H1 (cell line): ENCODE results near the gene ZNF746. TPM values are rescaled to one million over a fixed set of nuclear protein-coding genes. Genes with fewer than 3 reads are reported as not detected.

ENCODE experiments used
- ATF2 ChIP-seq: IDR thresholded peaks from 2 replicates; pipeline ENCODE4 v1.6.1; 2012; ENCODE audit warnings: low read length, inconsistent platforms
- BCL11A ChIP-seq, 2 experiments: IDR thresholded peaks; one replicate each; pipeline ENCODE4 v1.6.1; 2011; ENCODE audit warnings: low read depth in 2 of 2, low read length in 2 of 2, mild to moderate bottlenecking in 2 of 2
- SAP30 ChIP-seq: fragments of 300-600 bp; sonication (generic); IDR thresholded peaks from 2 replicates; pipeline ENCODE4 v1.7.1; 2012; ENCODE audit warnings: low read length, moderate library complexity, mild to moderate bottlenecking, inconsistent platforms; ENCODE audit not compliant: insufficient read depth, insufficient replicate concordance
- SP4 ChIP-seq: IDR thresholded peaks from 2 replicates; pipeline ENCODE4 v1.6.1; 2012; ENCODE audit warnings: low read length, inconsistent platforms
- polyA plus RNA-seq, 7 experiments: library from polyadenylated mRNA; depleted of rRNA in 3 of 7; stranded (reverse) in 5 of 7; unstranded in 2 of 7; fragments of >200 nt in 5 of 7; fragments of 200-250 nt in 2 of 7; gene quantifications; 1 replicate in 5 of 7; 2 replicates in 1 of 7; 4 replicates in 1 of 7; pipeline versions ENCODE4 v1.2.1 to v1.2.3, GENCODE V29; 2011 to 2013; ENCODE audit warnings: missing spikeins in 2 of 7, mixed read lengths in 2 of 7
- total RNA-seq: library from RNA; stranded (reverse); fragmentation: NEBNext Ultra II Directional; extraction: Animal tissue kit (Norgen Biotek cat#: 25700); gene quantifications from 2 replicates; pipeline ENCODE4 v1.2.1, GENCODE V29; 2021
- TF ChIP-seq, protein P1 (sequence below): fragments of 300-600 bp; sonication (generic); IDR thresholded peaks from 2 replicates; pipeline ENCODE4 v1.7.1; 2012; ENCODE audit warnings: low read length, moderate library complexity, mild to moderate bottlenecking, inconsistent platforms; ENCODE audit not compliant: insufficient replicate concordance

Gene ZNF746
- total and polyA plus RNA-seq, 2 of the 8 experiments (the other 6 are each of a cell fraction or from before 2014, with no cell fraction given): 7.5 to 15.6 TPM

DNA sequence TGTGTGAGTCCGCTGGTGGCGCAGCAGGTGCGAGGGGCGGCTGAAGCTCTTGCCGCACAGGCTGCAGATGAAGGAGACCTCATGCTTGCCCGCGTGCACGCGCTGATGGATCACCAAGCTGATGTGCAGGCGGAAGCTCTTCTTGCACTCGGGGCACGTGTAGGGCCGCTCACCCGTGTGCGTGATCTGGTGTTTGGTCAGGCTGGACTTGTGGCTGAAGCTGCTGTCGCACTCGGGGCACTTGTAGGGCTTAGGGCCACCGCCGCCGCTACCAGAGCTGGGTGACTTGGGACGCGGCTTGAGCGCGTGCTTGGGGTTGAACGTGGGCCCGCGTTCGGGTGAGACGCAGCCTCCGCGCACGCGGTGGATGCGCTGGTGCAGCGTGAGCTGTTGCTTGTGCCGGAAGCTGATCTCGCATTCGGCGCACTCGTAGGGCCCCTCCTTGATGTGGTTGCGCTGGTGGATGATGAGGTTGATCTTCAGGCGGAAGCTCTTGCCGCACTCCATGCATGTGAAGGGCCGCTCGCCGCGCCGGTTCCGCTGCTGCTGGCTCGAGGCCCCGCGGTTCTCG, 65.4 kb downstream of the ZNF746 start (continued):
- TF ChIP-seq, protein P1, sequence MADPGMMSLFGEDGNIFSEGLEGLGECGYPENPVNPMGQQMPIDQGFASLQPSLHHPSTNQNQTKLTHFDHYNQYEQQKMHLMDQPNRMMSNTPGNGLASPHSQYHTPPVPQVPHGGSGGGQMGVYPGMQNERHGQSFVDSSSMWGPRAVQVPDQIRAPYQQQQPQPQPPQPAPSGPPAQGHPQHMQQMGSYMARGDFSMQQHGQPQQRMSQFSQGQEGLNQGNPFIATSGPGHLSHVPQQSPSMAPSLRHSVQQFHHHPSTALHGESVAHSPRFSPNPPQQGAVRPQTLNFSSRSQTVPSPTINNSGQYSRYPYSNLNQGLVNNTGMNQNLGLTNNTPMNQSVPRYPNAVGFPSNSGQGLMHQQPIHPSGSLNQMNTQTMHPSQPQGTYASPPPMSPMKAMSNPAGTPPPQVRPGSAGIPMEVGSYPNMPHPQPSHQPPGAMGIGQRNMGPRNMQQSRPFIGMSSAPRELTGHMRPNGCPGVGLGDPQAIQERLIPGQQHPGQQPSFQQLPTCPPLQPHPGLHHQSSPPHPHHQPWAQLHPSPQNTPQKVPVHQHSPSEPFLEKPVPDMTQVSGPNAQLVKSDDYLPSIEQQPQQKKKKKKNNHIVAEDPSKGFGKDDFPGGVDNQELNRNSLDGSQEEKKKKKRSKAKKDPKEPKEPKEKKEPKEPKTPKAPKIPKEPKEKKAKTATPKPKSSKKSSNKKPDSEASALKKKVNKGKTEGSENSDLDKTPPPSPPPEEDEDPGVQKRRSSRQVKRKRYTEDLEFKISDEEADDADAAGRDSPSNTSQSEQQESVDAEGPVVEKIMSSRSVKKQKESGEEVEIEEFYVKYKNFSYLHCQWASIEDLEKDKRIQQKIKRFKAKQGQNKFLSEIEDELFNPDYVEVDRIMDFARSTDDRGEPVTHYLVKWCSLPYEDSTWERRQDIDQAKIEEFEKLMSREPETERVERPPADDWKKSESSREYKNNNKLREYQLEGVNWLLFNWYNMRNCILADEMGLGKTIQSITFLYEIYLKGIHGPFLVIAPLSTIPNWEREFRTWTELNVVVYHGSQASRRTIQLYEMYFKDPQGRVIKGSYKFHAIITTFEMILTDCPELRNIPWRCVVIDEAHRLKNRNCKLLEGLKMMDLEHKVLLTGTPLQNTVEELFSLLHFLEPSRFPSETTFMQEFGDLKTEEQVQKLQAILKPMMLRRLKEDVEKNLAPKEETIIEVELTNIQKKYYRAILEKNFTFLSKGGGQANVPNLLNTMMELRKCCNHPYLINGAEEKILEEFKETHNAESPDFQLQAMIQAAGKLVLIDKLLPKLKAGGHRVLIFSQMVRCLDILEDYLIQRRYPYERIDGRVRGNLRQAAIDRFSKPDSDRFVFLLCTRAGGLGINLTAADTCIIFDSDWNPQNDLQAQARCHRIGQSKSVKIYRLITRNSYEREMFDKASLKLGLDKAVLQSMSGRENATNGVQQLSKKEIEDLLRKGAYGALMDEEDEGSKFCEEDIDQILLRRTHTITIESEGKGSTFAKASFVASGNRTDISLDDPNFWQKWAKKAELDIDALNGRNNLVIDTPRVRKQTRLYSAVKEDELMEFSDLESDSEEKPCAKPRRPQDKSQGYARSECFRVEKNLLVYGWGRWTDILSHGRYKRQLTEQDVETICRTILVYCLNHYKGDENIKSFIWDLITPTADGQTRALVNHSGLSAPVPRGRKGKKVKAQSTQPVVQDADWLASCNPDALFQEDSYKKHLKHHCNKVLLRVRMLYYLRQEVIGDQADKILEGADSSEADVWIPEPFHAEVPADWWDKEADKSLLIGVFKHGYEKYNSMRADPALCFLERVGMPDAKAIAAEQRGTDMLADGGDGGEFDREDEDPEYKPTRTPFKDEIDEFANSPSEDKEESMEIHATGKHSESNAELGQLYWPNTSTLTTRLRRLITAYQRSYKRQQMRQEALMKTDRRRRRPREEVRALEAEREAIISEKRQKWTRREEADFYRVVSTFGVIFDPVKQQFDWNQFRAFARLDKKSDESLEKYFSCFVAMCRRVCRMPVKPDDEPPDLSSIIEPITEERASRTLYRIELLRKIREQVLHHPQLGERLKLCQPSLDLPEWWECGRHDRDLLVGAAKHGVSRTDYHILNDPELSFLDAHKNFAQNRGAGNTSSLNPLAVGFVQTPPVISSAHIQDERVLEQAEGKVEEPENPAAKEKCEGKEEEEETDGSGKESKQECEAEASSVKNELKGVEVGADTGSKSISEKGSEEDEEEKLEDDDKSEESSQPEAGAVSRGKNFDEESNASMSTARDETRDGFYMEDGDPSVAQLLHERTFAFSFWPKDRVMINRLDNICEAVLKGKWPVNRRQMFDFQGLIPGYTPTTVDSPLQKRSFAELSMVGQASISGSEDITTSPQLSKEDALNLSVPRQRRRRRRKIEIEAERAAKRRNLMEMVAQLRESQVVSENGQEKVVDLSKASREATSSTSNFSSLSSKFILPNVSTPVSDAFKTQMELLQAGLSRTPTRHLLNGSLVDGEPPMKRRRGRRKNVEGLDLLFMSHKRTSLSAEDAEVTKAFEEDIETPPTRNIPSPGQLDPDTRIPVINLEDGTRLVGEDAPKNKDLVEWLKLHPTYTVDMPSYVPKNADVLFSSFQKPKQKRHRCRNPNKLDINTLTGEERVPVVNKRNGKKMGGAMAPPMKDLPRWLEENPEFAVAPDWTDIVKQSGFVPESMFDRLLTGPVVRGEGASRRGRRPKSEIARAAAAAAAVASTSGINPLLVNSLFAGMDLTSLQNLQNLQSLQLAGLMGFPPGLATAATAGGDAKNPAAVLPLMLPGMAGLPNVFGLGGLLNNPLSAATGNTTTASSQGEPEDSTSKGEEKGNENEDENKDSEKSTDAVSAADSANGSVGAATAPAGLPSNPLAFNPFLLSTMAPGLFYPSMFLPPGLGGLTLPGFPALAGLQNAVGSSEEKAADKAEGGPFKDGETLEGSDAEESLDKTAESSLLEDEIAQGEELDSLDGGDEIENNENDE: no peak
- TF ChIP-seq SAP30 (no peak), SP4 (no peak), BCL11A (IDR thresholded peaks at IDR 0.05; ENCODE audit: low read depth in 2 of 2, low read length in 2 of 2) (no peak), ATF2 (no peak)
- TF ChIP-seq, all 59 proteins: peak for 0
